ENCODE results near the gene OR6V1. TPM values are rescaled to one million over a fixed set of nuclear protein-coding genes. Genes with fewer than 3 reads are reported as not detected.

Gene OR6V1, protein sequence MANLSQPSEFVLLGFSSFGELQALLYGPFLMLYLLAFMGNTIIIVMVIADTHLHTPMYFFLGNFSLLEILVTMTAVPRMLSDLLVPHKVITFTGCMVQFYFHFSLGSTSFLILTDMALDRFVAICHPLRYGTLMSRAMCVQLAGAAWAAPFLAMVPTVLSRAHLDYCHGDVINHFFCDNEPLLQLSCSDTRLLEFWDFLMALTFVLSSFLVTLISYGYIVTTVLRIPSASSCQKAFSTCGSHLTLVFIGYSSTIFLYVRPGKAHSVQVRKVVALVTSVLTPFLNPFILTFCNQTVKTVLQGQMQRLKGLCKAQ
- not detected in 2 replicates for total RNA-seq

DNA sequence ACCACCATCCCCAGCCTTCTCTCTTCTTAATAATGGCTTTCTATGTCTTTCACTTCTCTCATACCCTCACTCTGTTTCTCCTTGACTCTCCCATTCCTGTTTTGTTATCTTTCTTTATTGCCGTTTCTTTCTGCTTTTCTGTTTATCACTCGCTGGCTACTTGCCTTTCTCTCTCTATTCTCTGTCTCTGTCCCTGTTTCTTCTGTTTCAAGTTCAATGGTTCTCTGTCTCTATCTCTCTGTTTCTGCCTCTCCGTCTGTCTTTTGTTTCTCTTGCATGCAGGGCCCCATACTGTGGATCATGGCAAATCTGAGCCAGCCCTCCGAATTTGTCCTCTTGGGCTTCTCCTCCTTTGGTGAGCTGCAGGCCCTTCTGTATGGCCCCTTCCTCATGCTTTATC, at the start of gene OR6V1:
TSS of gene OR6V1 (plus strand) at position 301 of the 400 bp plus-strand sequence. CDS start at position 301, 0 bp downstream.

GRCh38 chr7:143027032-143027431, 25.1 kb upstream of the OR6V1 start, which contains the start of gene OR9A2:
Gene OR9A2, minus strand, starts transcription at chr7:143027132. Its CDS starts 0 bp downstream, at chr7:143027132.

Other genes with a start within 250 kb of the OR6V1 start
- gene EPHB6, start 197.3 kb upstream of the OR6V1 start, total RNA-seq, result 0.08 TPM in 1 of 2 replicates, not detected in the other
- 0.08 TPM in 1 of 2 replicates, not detected in the other for gene TRPV6, start 166.6 kb upstream of the OR6V1 start, total RNA-seq
- not detected in 2 replicates for gene TRPV5, start 118.6 kb upstream of the OR6V1 start, total RNA-seq
- not detected in 2 replicates for gene LLCFC1, start 112.9 kb upstream of the OR6V1 start, total RNA-seq
- gene KEL, start 90.0 kb upstream of the OR6V1 start, total RNA-seq, result not detected in 2 replicates
- not detected in 2 replicates for gene OR9A2, start 25.2 kb upstream of the OR6V1 start, total RNA-seq
- not detected in 2 replicates for gene PIP, start 79.7 kb downstream of the OR6V1 start, total RNA-seq
- not detected in 2 replicates for gene TAS2R39, start 131.1 kb downstream of the OR6V1 start, total RNA-seq
- gene TAS2R40, start 169.7 kb downstream of the OR6V1 start, total RNA-seq, result not detected in 2 replicates
- gene GSTK1, start 211.1 kb downstream of the OR6V1 start, total RNA-seq, result 118 and 175 TPM in 2 replicates
- 7.1 and 8.9 TPM in 2 replicates for gene TMEM139, start 232.6 kb downstream of the OR6V1 start, total RNA-seq
- 9.4 and 17.2 TPM in 2 replicates for gene CASP2, start 236.0 kb downstream of the OR6V1 start, total RNA-seq

Measured in hair follicular keratinocyte (primary cell).